MM.1S (cell line): ENCODE measurements around the gene MAP4.

Source experiments
- DNase-seq: peaks from one replicate; pipeline ENCODE4 v3.0.0-alpha.2; 2015
- H2AFZ ChIP-seq: fragments of 300-600 bp; sonication (generic); 2 replicates; pipeline ENCODE4 v1.6.0; 2016; ENCODE audit warnings: antibody characterized with exemption, low read length
- H3F3A ChIP-seq: fragments of 300-600 bp; sonication (generic); 2 replicates; pipeline ENCODE4 v1.6.1; 2016; ENCODE audit warnings: mild to moderate bottlenecking, antibody characterized with exemption, low read length, moderate library complexity, mixed read lengths; ENCODE audit not compliant: insufficient read depth
- H3K27ac ChIP-seq: fragments of 300-600 bp; sonication (generic); 2 replicates; pipeline ENCODE4 v1.5.1; 2016; ENCODE audit warnings: mild to moderate bottlenecking, low read length
- H3K27me3 ChIP-seq: fragments of 300-600 bp; sonication (generic); replicated peaks from 2 replicates; pipeline ENCODE4 v1.6.0; 2016; ENCODE audit warnings: low read length; ENCODE audit not compliant: insufficient read depth
- H3K36me3 ChIP-seq: fragments of 300-600 bp; sonication (generic); replicated peaks from 2 replicates; pipeline ENCODE4 v1.6.1; 2016; ENCODE audit warnings: mild to moderate bottlenecking, low read length, mixed read lengths; ENCODE audit not compliant: insufficient read depth
- H3K4me1 ChIP-seq: fragments of 300-600 bp; sonication (generic); 2 replicates; pipeline ENCODE4 v1.6.1; 2016; ENCODE audit warnings: low read length, mixed read lengths
- H3K4me2 ChIP-seq: fragments of 300-600 bp; sonication (generic); 2 replicates; pipeline ENCODE4 v1.6.0; 2016; ENCODE audit warnings: low read depth, low read length
- H3K4me3 ChIP-seq: fragments of 300-600 bp; sonication (generic); 2 replicates; pipeline ENCODE4 v1.5.1; 2016; ENCODE audit warnings: low read length, mixed read lengths
- H3K79me2 ChIP-seq: fragments of 300-600 bp; sonication (generic); 2 replicates; pipeline ENCODE4 v1.6.1; 2016; ENCODE audit warnings: mixed run types, low read length, mixed read lengths
- H3K9ac ChIP-seq: fragments of 300-600 bp; sonication (generic); 2 replicates; pipeline ENCODE4 v1.6.1; 2016; ENCODE audit warnings: low read length, mixed read lengths
- H3K9me2 ChIP-seq: fragments of 300-600 bp; sonication (generic); replicated peaks from 2 replicates; pipeline ENCODE4 v1.6.1; 2016; ENCODE audit warnings: mild to moderate bottlenecking, low read length, mixed read lengths; ENCODE audit not compliant: insufficient read depth
- H3K9me3 ChIP-seq: fragments of 300-600 bp; sonication (generic); replicated peaks from 2 replicates; pipeline ENCODE4 v1.6.1; 2016; ENCODE audit warnings: mild to moderate bottlenecking, low read length, mixed read lengths; ENCODE audit not compliant: insufficient read depth
- H4K20me1 ChIP-seq: fragments of 300-600 bp; sonication (generic); 2 replicates; pipeline ENCODE4 v1.6.1; 2016; ENCODE audit warnings: mild to moderate bottlenecking, low read length, moderate library complexity, mixed read lengths; ENCODE audit not compliant: insufficient read depth
- EZH2 ChIP-seq: fragments of 300-600 bp; sonication (generic); optimal IDR thresholded peaks from 2 replicates; pipeline ENCODE3; 2017; ENCODE audit warnings: low read depth, mild to moderate bottlenecking, antibody characterized with exemption, low read length, mixed read lengths
- EZH2phosphoT487 ChIP-seq: fragments of 300-600 bp; sonication (generic); IDR thresholded peaks from 2 replicates; pipeline ENCODE4 v1.6.1; 2018; ENCODE audit warnings: antibody characterized with exemption, low read length
- TF ChIP-seq, protein P1 (sequence below): fragments of 300-600 bp; sonication (generic); IDR thresholded peaks from 2 replicates; pipeline ENCODE4 v1.5.1; 2016; ENCODE audit warnings: antibody characterized with exemption, low read length, mixed read lengths

The MAP4 gene

DNA sequence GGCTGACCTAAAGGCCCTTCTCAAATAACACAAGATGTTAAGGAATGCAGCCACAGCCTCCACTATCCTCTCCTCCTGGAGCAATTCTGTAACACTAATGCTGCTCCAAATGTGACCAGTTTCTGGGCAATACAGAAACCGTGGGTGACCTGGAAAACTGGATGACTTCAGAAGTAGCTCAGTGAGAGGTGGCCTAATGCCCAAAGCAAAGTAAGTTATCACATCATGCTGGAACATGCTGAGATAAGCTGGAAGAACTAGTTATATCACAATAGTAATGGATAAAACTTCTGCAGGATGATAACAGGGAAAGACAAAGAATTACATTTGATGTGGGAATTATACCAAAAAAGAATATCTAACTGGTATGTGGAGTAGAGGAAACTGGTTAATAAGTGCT lies 141.3 kb downstream of the MAP4 start:
- H3K4me2 ChIP-seq = no peak overlapping the region

DNA sequence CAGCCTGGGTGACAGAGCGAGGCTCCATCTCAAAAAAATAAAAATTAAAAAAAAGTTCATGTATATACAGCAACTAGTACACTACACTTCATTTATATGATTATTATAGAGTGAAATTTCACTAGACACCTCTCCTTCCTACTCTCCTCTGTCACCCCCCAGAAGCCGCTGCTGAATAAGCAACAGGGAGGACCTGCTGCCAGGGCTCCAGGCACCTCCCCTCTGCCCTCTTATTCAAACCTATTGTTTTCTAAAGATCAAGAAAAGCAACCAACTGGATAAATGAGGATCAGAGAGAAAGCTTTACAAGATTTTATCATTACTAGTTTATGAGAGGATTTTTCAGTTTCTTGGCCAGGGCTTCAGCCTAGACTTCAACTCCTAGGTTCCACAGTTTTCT lies 141.8 kb downstream of the MAP4 start:
- Histone ChIP-seq H3K79me2 (no peaks in the 10 kb centered on the region), H2AFZ (no peak overlapping the region), H3K4me2 (no peak overlapping the region), H3F3A (no peaks in the 10 kb centered on the region), H3K9me3 (no peaks in the 10 kb centered on the region), H3K4me1 (no peaks in the 10 kb centered on the region), H4K20me1 (no peaks in the 10 kb centered on the region), H3K9me2 (no peaks in the 10 kb centered on the region), H3K27ac (no peak overlapping the region), H3K36me3 (no peaks in the 10 kb centered on the region), H3K9ac (no peak overlapping the region), H3K4me3 (no peak overlapping the region), H3K27me3 (no peaks in the 10 kb centered on the region)
- no peak for DNase-seq
- TF ChIP-seq EZH2 (no peak), EZH2phosphoT487 (no peak)
- TF ChIP-seq, protein P1, sequence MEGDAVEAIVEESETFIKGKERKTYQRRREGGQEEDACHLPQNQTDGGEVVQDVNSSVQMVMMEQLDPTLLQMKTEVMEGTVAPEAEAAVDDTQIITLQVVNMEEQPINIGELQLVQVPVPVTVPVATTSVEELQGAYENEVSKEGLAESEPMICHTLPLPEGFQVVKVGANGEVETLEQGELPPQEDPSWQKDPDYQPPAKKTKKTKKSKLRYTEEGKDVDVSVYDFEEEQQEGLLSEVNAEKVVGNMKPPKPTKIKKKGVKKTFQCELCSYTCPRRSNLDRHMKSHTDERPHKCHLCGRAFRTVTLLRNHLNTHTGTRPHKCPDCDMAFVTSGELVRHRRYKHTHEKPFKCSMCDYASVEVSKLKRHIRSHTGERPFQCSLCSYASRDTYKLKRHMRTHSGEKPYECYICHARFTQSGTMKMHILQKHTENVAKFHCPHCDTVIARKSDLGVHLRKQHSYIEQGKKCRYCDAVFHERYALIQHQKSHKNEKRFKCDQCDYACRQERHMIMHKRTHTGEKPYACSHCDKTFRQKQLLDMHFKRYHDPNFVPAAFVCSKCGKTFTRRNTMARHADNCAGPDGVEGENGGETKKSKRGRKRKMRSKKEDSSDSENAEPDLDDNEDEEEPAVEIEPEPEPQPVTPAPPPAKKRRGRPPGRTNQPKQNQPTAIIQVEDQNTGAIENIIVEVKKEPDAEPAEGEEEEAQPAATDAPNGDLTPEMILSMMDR = no peak

More for the DNA sequence above, 141.3 kb downstream of the MAP4 start:
- Histone ChIP-seq H3K4me1 (no peaks in the 10 kb centered on the region), H3F3A (no peaks in the 10 kb centered on the region), H4K20me1 (no peaks in the 10 kb centered on the region), H3K27ac (no peak overlapping the region), H3K9ac (no peak overlapping the region), H3K9me2 (no peaks in the 10 kb centered on the region), H2AFZ (no peak overlapping the region), H3K79me2 (no peaks in the 10 kb centered on the region), H3K4me3 (no peak overlapping the region), H3K27me3 (no peaks in the 10 kb centered on the region), H3K9me3 (no peaks in the 10 kb centered on the region), H3K36me3 (no peaks in the 10 kb centered on the region)
- no peak for DNase-seq
- TF ChIP-seq EZH2phosphoT487 = no peak
- TF ChIP-seq, protein P1 = no peak
- no peak for TF ChIP-seq EZH2

DNA sequence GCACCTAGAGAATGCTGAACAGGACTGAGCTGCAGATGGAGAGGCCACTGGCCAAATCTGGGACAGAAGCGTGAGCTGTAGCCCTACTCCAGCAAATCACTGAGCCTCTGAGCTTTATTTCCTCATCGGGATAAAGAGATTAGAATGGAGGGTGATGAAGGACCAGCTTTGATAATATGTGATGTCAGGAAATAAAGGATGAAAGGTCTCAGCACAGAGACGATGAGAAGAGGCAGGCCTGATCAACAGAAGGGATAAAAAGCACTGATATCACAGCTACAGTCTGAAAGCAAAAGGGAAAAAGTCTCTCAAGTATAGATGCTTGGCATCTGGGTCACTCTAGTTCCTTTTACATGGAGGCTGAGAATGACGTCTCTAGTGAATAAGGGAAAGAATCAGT lies 143.3 kb downstream of the MAP4 start:
- H3K36me3 ChIP-seq = no peaks in the 10 kb centered on the region
- H3K27ac ChIP-seq = no peak overlapping the region
- TF ChIP-seq EZH2phosphoT487 (no peak), EZH2 (no peak)
- TF ChIP-seq, protein P1 = no peak
- H3F3A ChIP-seq = no peaks in the 10 kb centered on the region
- H3K9ac ChIP-seq = no peak overlapping the region
- no peaks in the 10 kb centered on the region for H3K4me1 ChIP-seq
- H3K9me3 ChIP-seq = no peaks in the 10 kb centered on the region
- no peaks in the 10 kb centered on the region for H3K9me2 ChIP-seq
- no peaks in the 10 kb centered on the region for H3K27me3 ChIP-seq
- H3K4me2 ChIP-seq = no peak overlapping the region
- H3K79me2 ChIP-seq = no peaks in the 10 kb centered on the region
- no peaks in the 10 kb centered on the region for H4K20me1 ChIP-seq
- H3K4me3 ChIP-seq = no peak overlapping the region
- H2AFZ ChIP-seq = no peak overlapping the region
- no peak for DNase-seq
